ENCODE measurements around the gene XCR1.
A peak's percentile ranks its signal among the peaks of the same experiment; 100 is the strongest.
"Not testable (repeated sequence)": the region's sequence is repeated elsewhere in the genome, so short reads cannot be mapped to it uniquely, and the experiment has no call there.

The XCR1 gene

GRCh38 chr3:46027021-46027705, at the start of gene XCR1:
Gene XCR1, minus strand, starts transcription at chr3:46027483. Its CDS starts 5,536 bp downstream, at chr3:46021947.
- DNase-seq: no peak

DNA sequence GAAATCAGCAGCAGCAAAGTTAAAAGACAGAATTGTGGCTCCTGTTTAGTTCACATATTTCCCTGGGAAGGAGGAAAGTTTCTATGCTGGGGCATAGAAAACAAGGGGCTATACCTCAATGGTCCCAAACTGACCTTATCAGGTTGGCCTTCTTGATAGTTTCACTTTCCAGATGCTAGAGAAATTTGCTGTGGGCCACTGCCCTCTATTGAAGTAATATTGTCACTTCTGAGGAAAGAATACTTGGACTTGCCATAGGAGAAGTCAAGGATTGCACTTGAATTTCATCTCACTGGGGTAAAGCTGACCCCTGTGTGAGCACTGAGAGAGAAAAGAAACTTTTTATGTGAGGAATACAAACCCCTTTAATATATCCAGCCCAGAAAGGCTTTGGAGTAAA, 49.3 kb upstream of the XCR1 start:
- DNase-seq: no peak

DNA sequence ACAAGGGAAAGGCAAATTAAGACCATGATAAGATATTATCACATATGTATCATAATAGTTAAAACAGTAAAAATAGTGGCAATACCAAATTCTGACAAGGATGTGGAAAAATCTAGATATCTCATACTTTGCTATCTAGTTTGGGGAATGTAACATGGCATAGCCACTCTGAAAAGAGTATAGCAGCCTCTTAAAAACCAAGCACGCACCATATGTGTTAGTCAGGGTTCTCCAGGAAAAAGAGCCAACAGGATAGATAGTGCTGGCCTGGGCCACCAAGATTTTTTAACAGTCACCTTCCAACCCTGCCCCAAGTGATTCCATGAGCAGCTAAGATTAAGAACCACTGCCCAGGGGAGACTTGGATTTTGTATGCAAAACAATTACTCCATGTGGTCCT, 48.5 kb upstream of the XCR1 start:
- DNase-seq: no peak

GRCh38 chr3:46071222-46071858, 44.1 kb upstream of the XCR1 start:
- DNase-seq: no peak

DNA sequence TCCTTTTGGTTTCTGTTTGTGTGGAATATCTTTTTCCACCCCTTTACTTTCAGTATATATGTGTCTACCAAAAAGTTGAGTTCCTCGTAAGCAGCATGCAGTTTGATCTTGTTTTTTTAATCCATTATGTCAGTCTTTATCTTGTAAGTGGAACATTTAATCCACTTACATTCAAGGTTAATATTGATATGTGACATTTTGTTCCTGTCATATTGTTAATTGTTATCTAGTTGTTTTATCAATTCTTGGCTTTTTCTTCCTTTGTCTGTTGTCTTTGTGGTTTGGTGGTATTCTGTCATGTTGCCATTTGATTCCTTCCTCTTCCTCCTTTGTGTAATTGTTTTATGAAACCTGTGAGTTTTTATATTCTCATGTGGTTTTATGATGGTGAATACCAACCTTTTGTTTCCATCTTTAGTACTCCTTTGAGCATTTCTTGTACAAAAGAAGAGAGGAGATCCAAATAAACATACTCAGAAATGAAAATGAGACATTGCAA, 43.4 kb upstream of the XCR1 start:
- DNase-seq: no peak

DNA sequence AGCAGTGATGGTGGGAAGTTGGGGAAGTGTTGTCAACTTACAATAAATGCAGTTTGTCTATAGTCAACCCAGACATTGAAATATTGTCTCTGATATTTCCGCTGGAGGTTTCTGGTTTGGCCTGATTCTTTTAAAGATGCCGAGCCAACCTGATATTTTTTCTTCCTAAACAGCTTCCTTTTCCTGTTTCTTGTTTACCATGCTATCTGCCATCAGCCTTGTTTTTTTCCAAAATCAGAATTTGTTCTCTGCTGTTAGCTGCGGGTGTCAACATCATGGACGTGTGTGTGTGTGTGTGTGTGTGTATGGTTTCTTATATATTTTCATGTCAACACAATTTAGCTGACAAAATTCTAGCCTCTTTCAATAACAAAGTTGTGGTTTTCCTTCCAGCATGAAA, 41.2 kb upstream of the XCR1 start:
- DNase-seq: no peak

DNA sequence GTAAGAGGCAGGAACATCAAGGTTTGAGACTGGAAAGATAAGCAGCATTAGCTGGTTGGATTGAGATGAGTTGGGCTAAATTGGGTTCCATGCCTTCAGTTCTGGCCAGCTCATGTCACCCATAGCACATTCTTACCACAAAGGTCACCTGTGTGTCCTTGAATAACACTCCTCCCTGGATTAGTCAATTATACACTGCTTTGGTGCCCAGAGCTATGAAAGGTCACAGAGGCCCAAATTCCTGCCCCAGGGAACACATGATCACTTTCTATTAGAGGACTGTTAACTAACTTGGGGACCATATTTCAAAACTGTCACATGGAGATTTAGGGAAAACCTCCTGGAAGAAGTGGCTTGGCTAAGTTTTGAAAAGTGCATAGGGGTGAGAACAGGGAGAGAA, 40.1 kb upstream of the XCR1 start:
- DNase-seq: no peak

DNA sequence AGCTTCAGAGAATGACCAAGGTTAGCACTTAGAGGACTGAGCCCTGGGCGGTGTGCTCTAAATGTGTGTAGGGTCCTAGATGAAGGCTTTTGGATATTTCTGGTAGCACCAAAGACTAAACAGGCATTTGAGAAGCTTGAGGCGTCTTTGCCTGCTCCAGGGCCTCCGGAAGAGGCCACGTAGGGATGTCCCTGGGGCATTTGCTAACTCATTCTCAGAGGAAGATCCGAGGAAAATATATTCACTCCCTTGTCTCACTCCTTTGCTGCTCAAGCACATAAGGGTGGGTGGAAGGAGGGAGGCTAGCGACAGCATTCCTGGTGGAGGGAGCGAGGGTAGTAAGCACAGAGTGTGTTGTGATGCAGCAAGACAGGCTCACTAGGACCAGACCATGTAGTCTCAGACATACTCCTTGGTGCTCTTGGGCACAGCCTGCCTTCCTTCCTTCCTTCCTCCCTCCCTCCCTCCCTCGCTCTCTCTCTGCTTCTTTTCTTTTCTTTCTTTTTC, 38.5 kb upstream of the XCR1 start:
- no peak for DNase-seq

DNA sequence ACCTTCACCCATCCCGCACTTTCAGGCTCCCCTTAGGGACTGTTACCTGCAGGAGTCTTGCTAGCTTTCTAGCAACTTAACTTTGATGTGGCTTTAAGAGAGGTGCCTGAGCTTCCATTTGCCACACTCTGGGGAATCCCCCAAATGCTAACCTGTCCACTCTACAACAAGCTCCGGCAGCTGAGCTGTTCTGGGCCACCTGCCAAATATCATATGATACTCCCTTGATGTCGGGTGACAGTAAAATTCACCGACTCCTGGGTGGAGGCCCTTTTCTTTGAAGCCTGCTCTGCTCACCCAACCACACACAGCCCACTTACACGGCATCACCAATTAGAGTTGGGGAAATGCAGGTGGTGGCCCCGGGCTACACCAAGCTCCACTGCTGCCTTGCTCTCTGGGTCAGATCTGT, 38.0 kb upstream of the XCR1 start:
- DNase-seq: peak in 1 of 2 experiments; percentile 14

GRCh38 chr3:46062679-46063078, 35.4 kb upstream of the XCR1 start:
- no peak for DNase-seq

- DNase-seq: no peak
Measured at GRCh38 chr3:46061887-46062286, 34.6 kb upstream of the XCR1 start.

- no peak for DNase-seq
Measured at GRCh38 chr3:46061108-46061720, 33.9 kb upstream of the XCR1 start.

GRCh38 chr3:46060551-46060950, 33.3 kb upstream of the XCR1 start:
- DNase-seq: no peak

- DNase-seq: no peak
Measured at GRCh38 chr3:46059432-46059831, 32.1 kb upstream of the XCR1 start.

DNA sequence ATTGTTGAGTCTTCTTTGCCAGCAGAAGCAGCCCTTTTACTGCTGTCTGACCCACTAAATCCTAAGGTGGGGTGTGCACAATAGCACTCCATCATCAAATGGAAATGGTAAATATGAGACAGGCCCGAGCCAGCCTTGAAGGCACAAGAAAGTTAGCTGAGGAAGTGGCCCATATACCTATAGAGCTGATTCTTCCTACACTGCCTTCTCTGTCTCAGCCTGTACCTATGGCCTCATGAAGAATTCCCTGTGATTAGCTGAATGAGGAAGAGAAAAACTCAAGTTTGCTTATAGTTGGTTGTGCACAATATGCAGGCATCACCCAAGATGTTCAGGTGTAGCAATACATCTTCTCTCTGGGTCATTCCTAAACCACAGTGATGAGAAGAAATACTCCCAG, 31.7 kb upstream of the XCR1 start:
- DNase-seq: no peak

DNA sequence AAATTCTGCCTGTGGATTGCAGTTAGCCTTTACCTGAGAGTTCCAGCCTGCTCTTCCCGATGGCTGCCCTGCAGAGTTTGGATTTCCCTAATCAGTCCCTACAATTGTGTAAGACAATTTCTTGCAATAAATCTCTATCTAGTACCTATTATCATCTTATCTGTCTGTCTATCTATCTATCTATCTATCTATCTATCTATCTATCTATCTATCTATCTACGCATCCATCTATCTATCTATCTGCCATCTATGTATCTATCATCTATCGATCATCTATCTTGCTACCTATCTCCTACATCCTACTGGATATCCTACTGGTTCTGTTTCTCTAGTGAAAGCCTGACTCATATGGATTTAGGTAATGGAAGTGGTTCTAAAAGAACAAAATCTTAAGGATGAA, 30.4 kb upstream of the XCR1 start:
- DNase-seq: no peak

DNA sequence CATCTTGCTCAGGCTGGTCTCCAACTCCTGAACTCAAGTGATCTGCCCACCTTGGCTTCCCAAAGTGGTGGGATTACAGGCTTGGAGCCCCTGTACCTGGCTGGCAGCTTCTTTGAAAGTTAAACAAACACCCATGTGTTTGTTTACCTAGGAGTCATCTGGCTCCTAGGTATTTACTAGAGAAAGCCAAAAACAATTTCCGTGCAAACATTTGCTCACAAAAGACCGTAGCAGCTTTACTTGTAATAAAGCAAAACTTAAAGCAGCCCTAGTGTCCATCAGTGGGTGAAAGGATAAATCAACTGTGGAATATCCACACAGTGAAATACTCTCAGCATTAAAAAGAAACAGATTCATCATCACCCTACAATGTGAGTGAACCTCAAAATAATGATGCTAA, 29.4 kb upstream of the XCR1 start:
- no peak for DNase-seq

- not testable (repeated sequence) for DNase-seq
Measured at GRCh38 chr3:46053761-46054515, 26.7 kb upstream of the XCR1 start.

DNA sequence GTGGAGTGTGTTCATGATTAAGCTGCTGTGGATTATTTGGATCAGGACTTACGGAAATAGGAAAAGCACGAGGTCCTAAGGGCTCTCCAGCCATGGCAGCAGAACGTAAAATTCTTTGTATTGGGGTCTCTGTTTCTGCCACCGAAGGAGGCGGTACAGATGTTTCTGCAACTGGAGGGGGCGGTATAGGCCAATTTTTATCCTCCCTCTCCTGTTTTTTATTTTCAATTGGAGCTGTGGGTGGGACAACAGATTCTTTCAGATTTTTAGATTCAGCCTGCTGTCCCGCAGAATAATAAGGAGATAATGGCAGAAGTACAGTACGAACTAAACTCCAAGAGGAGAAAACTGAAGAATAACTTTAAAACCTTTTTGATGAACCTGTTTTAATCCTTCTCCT, 26.0 kb upstream of the XCR1 start:
- not testable (repeated sequence) for DNase-seq

GRCh38 chr3:46052531-46052930, 25.2 kb upstream of the XCR1 start:
- no peak for DNase-seq

DNA sequence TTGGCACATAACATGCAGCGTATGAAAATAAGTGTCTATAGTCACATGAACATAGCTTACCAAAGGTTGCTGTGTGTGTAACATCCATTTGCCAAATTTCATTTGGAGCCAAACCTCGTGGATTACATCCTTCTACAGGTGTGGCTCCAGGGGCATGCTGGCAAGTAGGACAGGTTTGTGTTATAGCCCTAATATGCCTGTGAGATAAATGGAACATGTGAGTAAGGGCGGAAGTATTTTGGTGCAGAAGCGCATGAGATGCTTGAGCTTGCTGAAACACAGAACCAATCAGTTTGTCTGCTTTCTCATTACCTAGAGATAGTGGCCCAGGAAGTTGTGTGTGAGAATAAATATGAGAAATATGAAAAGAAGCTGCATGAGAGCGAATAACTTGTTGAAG, 21.8 kb upstream of the XCR1 start:
- DNase-seq: no peak

- not testable (repeated sequence) for DNase-seq
Measured at GRCh38 chr3:46046231-46046630, 18.9 kb upstream of the XCR1 start.

- DNase-seq: no peak
Measured at GRCh38 chr3:46038916-46039315, 11.6 kb upstream of the XCR1 start.
